H9 (cell line): Measurements from ENCODE around the gene PUS7. TPM values are rescaled to one million over a fixed set of nuclear protein-coding genes. Genes with fewer than 3 reads are reported as not detected.

Experiments used
- DNase-seq: peaks from one replicate; pipeline ENCODE4 v3.0.0-alpha.2; 2017
- H2AFZ ChIP-seq: one replicate; pipeline ENCODE4 v1.6.1; 2013; ENCODE audit warnings: mild to moderate bottlenecking, low read length, control low read depth, moderate library complexity
- H2AK5ac ChIP-seq: 2 replicates; pipeline ENCODE4 v1.6.1; 2013; ENCODE audit warnings: low read length, control low read depth, mixed read lengths; ENCODE audit not compliant: insufficient read length
- H2BK120ac ChIP-seq: one replicate; pipeline ENCODE4 v1.6.1; 2013; ENCODE audit warnings: low read depth, mild to moderate bottlenecking, low read length, control low read depth, inconsistent platforms; ENCODE audit not compliant: poor library complexity, severe bottlenecking
- H2BK12ac ChIP-seq: 2 replicates; pipeline ENCODE4 v1.6.1; 2013; ENCODE audit warnings: low read length, control low read depth, mixed read lengths, low read depth; ENCODE audit not compliant: insufficient read length
- H2BK15ac ChIP-seq: 2 replicates; pipeline ENCODE4 v1.6.1; 2013; ENCODE audit warnings: low read depth, low read length, control low read depth
- H2BK20ac ChIP-seq: one replicate; pipeline ENCODE4 v1.6.1; 2013; ENCODE audit warnings: low read depth, mild to moderate bottlenecking, low read length, control low read depth, inconsistent platforms; ENCODE audit not compliant: poor library complexity, severe bottlenecking
- H2BK5ac ChIP-seq: 2 replicates; pipeline ENCODE4 v1.6.1; 2013; ENCODE audit warnings: low read length, control low read depth, mixed read lengths; ENCODE audit not compliant: insufficient read length
- H3K14ac ChIP-seq: 2 replicates; pipeline ENCODE4 v1.6.1; 2013; ENCODE audit warnings: low read length, control low read depth; ENCODE audit not compliant: insufficient read depth
- H3K18ac ChIP-seq: 2 replicates; pipeline ENCODE4 v1.6.1; 2013; ENCODE audit warnings: low read depth, mild to moderate bottlenecking, mixed read lengths, low read length, control low read depth; ENCODE audit not compliant: insufficient read length
- H3K23ac ChIP-seq: 2 replicates; pipeline ENCODE4 v1.6.1; 2013; ENCODE audit warnings: low read length, control low read depth, mixed read lengths, low read depth; ENCODE audit not compliant: insufficient read length
- H3K23me2 ChIP-seq: 2 replicates; pipeline ENCODE4 v1.6.1; 2013; ENCODE audit warnings: low read depth, mild to moderate bottlenecking, mixed read lengths, low read length, control low read depth; ENCODE audit not compliant: insufficient read length, poor library complexity, severe bottlenecking
- H3K27ac ChIP-seq: 2 replicates; pipeline ENCODE4 v1.5.1; 2013; ENCODE audit warnings: low read length, control low read depth, mixed read lengths, low read depth; ENCODE audit not compliant: insufficient read length
- H3K27me3 ChIP-seq: 2 replicates; pipeline ENCODE4 v1.6.1; 2013; ENCODE audit warnings: low read length, control low read depth, inconsistent platforms; ENCODE audit not compliant: insufficient read depth
- H3K4ac ChIP-seq: 2 replicates; pipeline ENCODE4 v1.6.1; 2013; ENCODE audit warnings: low read depth, mild to moderate bottlenecking, control low read depth, inconsistent platforms, low read length, moderate library complexity
- H3K4me1 ChIP-seq: 2 replicates; pipeline ENCODE4 v1.6.1; 2013; ENCODE audit warnings: low read length, control low read depth, inconsistent platforms; ENCODE audit not compliant: insufficient read depth
- H3K4me2 ChIP-seq: 2 replicates; pipeline ENCODE4 v1.6.1; 2013; ENCODE audit warnings: low read length, control low read depth, mixed read lengths; ENCODE audit not compliant: insufficient read length, insufficient read depth
- H3K56ac ChIP-seq: 2 replicates; pipeline ENCODE4 v1.6.1; 2013; ENCODE audit warnings: low read depth, mild to moderate bottlenecking, mixed read lengths, low read length, control low read depth; ENCODE audit not compliant: insufficient read length
- H3K79me1 ChIP-seq: 2 replicates; pipeline ENCODE4 v1.6.1; 2013; ENCODE audit warnings: low read depth, mild to moderate bottlenecking, moderate library complexity, low read length, control low read depth, inconsistent platforms; ENCODE audit not compliant: insufficient read depth, poor library complexity, severe bottlenecking
- H3K79me2 ChIP-seq: 2 replicates; pipeline ENCODE4 v1.6.1; 2013; ENCODE audit warnings: low read length, control low read depth, inconsistent platforms; ENCODE audit not compliant: insufficient read depth
- H3K9ac ChIP-seq: 2 replicates; pipeline ENCODE4 v1.6.1; 2013; ENCODE audit warnings: low read length, control low read depth, mixed read lengths; ENCODE audit not compliant: insufficient read length; ENCODE audit errors: extremely low read depth
- H3K9me3 ChIP-seq: one replicate; pipeline ENCODE4 v1.6.1; 2013; ENCODE audit warnings: low read depth, low read length, inconsistent platforms; ENCODE audit not compliant: control insufficient read depth
- H3T11ph ChIP-seq: one replicate; pipeline ENCODE4 v1.6.1; 2013; ENCODE audit warnings: mild to moderate bottlenecking, low read length, control low read depth, inconsistent platforms
- H4K20me1 ChIP-seq: one replicate; pipeline ENCODE4 v1.6.1; 2013; ENCODE audit not compliant: control insufficient read depth, insufficient read length, insufficient read depth
- H4K5ac ChIP-seq: 2 replicates; pipeline ENCODE4 v1.6.1; 2013; ENCODE audit warnings: low read depth, mild to moderate bottlenecking, mixed read lengths, low read length, control low read depth; ENCODE audit not compliant: insufficient read length
- H4K8ac ChIP-seq: replicated peaks from 2 replicates; pipeline ENCODE4 v1.6.1; 2013; ENCODE audit warnings: low read length, control low read depth, mixed read lengths, low read depth; ENCODE audit not compliant: insufficient read length
- H4K91ac ChIP-seq: 2 replicates; pipeline ENCODE4 v1.6.1; 2013; ENCODE audit warnings: low read depth, mild to moderate bottlenecking, moderate library complexity, mixed read lengths, low read length, control low read depth; ENCODE audit not compliant: insufficient read length
- H3K27ac Mint-ChIP-seq, 3 experiments: 2 replicates in 2 of 3; 3 replicates in 1 of 3; pipeline ENCODE4 v1.8.0; 2020 to 2021; ENCODE audit warnings: mixed read lengths in 3 of 3, mild to moderate bottlenecking in 1 of 3, moderate library complexity in 1 of 3
- H3K27me3 Mint-ChIP-seq: 2 replicates; pipeline ENCODE4 v1.8.0; 2021; ENCODE audit warnings: low read depth, mild to moderate bottlenecking, moderate library complexity, mixed read lengths
- H3K36me3 Mint-ChIP-seq, 3 experiments: 2 replicates in 2 of 3; 3 replicates in 1 of 3; pipeline ENCODE4 v1.8.0; 2020 to 2021; ENCODE audit warnings: low read depth in 3 of 3, mixed read lengths in 3 of 3; ENCODE audit not compliant: insufficient read depth in 1 of 3
- H3K4me1 Mint-ChIP-seq, 2 experiments: 2 replicates each; pipeline ENCODE4 v1.8.0; 2020; ENCODE audit warnings: mixed read lengths in 2 of 2
- H3K4me3 Mint-ChIP-seq, 2 experiments: 2 replicates in 1 of 2; 3 replicates in 1 of 2; pipeline ENCODE4 v1.8.0; 2020 to 2021; ENCODE audit warnings: mild to moderate bottlenecking in 2 of 2, mixed read lengths in 2 of 2, moderate library complexity in 1 of 2
- H3K9me3 Mint-ChIP-seq, 2 experiments: 2 replicates in 1 of 2; 3 replicates in 1 of 2; pipeline ENCODE4 v1.8.0; 2020; ENCODE audit warnings: mild to moderate bottlenecking in 2 of 2, mixed read lengths in 2 of 2, moderate library complexity in 1 of 2
- WGBS: extraction: QIAGEN DNeasy Blood & Tissue Kit; methylation state at CpG from one replicate; pipeline ENCODE4 v1.1.7; 2013; ENCODE audit warnings: missing lambda C conversion rate, low lambda C conversion rate, mixed read lengths; ENCODE audit not compliant: insufficient read length; ENCODE audit errors: extremely low coverage; 5-methylcytosine and 5-hydroxymethylcytosine counted together
- total RNA-seq: library from RNA; stranded (reverse); gene quantifications from 2 replicates; pipeline ENCODE4 v1.2.1, GENCODE V29; 2021
- TF ChIP-seq, protein P1 (sequence below): fragments of 200-600 bp; sonication (generic); conservative IDR thresholded peaks from 3 replicates; pipeline ENCODE4 v1.8.0; 2021; ENCODE audit warnings: antibody characterized with exemption, mild to moderate bottlenecking

Gene PUS7
- total RNA-seq, 1 experiment from 2014 or later: 54.3 TPM

DNA sequence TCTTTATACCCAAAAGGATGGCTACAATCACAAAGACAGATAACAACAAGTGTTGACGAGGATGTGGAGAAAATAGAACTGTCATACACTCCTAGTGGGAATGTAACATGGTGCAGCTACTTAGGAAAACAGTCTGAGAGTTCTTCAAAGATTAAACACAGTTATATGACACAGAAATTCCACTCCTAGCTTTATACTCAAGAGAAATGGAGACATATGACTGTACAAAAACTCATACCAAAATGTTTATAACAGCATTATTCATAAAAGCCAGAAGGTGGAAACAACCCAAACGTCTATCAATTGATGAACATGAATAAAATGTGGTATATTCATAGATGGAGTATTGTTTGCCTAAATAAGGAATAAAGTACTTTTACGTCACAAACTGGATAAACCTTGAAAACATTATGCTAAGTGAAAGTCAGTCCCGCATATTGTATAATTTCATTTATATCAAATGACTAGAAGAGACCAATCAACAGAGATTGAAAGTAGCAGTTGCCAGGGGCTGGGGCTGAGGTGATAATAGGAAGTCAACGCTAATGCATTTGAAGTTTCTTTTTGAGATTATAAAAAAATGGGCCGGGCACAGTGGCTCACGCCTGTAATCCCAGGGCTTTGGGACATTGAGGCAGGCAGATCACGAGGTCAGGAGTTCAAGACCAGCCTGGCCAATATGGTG lies 71.8 kb downstream of the PUS7 start:
- H3K36me3 Mint-ChIP-seq: no peaks in the 10 kb centered on the region
- Histone ChIP-seq H3K27ac (no peak overlapping the region), H2BK5ac (no peak overlapping the region), H3K56ac (no peak overlapping the region), H4K20me1 (no peaks in the 10 kb centered on the region), H3K9me3 (no peaks in the 10 kb centered on the region), H3K27me3 (no peaks in the 10 kb centered on the region), H3K79me2 (no peaks in the 10 kb centered on the region), H3T11ph (no peak overlapping the region), H3K23ac (no peak overlapping the region), H2AFZ (no peak overlapping the region), H3K9ac (no peak overlapping the region), H3K18ac (no peak overlapping the region), H4K8ac (no peak overlapping the region), H3K14ac (no peak overlapping the region), H3K23me2 (no peaks in the 10 kb centered on the region), H2BK15ac (no peak overlapping the region), H3K79me1 (no peaks in the 10 kb centered on the region), H4K91ac (no peak overlapping the region), H2BK12ac (no peak overlapping the region), H3K4me1 (no peaks in the 10 kb centered on the region), H2BK20ac (no peak overlapping the region), H2BK120ac (no peak overlapping the region), H3K4me2 (no peak overlapping the region), H2AK5ac (no peak overlapping the region), H4K5ac (no peak overlapping the region), H3K4ac (no peak overlapping the region)
- DNase-seq: no peak
- H3K4me1 Mint-ChIP-seq: 0 out of 4 replicates have a peak, but pooled peaks cover 0 to 2% of the 10 kb centered on the region in 2 experiments
- H3K27ac Mint-ChIP-seq: no peak overlapping the region
- no peaks in the 10 kb centered on the region for H3K27me3 Mint-ChIP-seq
- TF ChIP-seq, protein P1, sequence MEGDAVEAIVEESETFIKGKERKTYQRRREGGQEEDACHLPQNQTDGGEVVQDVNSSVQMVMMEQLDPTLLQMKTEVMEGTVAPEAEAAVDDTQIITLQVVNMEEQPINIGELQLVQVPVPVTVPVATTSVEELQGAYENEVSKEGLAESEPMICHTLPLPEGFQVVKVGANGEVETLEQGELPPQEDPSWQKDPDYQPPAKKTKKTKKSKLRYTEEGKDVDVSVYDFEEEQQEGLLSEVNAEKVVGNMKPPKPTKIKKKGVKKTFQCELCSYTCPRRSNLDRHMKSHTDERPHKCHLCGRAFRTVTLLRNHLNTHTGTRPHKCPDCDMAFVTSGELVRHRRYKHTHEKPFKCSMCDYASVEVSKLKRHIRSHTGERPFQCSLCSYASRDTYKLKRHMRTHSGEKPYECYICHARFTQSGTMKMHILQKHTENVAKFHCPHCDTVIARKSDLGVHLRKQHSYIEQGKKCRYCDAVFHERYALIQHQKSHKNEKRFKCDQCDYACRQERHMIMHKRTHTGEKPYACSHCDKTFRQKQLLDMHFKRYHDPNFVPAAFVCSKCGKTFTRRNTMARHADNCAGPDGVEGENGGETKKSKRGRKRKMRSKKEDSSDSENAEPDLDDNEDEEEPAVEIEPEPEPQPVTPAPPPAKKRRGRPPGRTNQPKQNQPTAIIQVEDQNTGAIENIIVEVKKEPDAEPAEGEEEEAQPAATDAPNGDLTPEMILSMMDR: no peak
- H3K4me3 Mint-ChIP-seq: no peak overlapping the region
- H3K9me3 Mint-ChIP-seq: no peaks in the 10 kb centered on the region
- WGBS: no CpG with 5 or more reads among the region's 8 CpGs
